Esophagus squamous epithelium (tissue), 4 donors: Measurements from ENCODE around the gene JPH4.

Experiments
- POLR2A ChIP-seq, 4 donors: fragments of 450-650 bp; IDR thresholded peaks; one replicate each; pipeline ENCODE4 v1.6.1; 2017; ENCODE audit warnings: antibody characterized with exemption in 4 of 4, mild to moderate bottlenecking in 4 of 4, moderate library complexity in 3 of 4
- TF ChIP-seq, protein P1 (sequence below), 6 experiments: fragments of 450-650 bp in 4 of 6; fragments of 200-600 bp in 2 of 6; sonication (generic) in 2 of 6; IDR thresholded peaks; one replicate each; pipeline ENCODE4 v1.5.1; 2016 to 2019; ENCODE audit warnings: antibody characterized with exemption in 6 of 6, mild to moderate bottlenecking in 4 of 6, moderate library complexity in 4 of 6

DNA sequence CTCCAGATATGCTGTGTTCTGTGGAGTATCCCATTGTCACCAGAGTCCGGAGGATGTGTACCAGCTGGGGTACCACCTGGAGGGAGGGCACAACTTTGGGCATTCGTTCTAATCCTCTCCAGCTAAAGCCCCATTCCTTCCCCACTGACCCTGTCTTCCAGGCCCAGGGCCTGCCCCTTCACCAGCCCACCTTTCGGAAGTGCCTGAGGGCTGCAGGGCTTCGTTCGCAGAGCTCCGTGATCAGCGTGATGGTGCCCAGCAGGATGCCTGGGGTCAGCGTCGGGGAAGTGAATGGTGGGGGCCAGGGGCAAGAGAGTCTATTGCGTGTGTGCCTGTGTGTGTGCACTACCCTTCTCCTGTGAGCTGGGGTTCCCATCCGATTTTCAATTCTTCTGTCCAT, 13.0 kb downstream of the JPH4 start:
- TF ChIP-seq, protein P1, sequence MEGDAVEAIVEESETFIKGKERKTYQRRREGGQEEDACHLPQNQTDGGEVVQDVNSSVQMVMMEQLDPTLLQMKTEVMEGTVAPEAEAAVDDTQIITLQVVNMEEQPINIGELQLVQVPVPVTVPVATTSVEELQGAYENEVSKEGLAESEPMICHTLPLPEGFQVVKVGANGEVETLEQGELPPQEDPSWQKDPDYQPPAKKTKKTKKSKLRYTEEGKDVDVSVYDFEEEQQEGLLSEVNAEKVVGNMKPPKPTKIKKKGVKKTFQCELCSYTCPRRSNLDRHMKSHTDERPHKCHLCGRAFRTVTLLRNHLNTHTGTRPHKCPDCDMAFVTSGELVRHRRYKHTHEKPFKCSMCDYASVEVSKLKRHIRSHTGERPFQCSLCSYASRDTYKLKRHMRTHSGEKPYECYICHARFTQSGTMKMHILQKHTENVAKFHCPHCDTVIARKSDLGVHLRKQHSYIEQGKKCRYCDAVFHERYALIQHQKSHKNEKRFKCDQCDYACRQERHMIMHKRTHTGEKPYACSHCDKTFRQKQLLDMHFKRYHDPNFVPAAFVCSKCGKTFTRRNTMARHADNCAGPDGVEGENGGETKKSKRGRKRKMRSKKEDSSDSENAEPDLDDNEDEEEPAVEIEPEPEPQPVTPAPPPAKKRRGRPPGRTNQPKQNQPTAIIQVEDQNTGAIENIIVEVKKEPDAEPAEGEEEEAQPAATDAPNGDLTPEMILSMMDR (IDR thresholded peaks at IDR 0.05) = no peak
- no peak for TF ChIP-seq POLR2A (IDR thresholded peaks at IDR 0.05)
